HEK293 (cell line): ENCODE measurements around the gene KRAS.

ENCODE experiments used
- CTCF ChIA-PET: fragments of 350-600 bp; formaldehyde crosslinking; extraction: SDS; loops from one replicate; lab custom pipeline; 2021; ENCODE audit warnings: antibody characterized with exemption; lab: Yijun Ruan, JAX
- POLR2A ChIA-PET: fragments of 300-600 bp; formaldehyde crosslinking; extraction: SDS; loops from one replicate; lab custom pipeline; 2020; ENCODE audit warnings: antibody characterized with exemption, inconsistent platforms; lab: Yijun Ruan, JAX
- H3K27ac ChIP-seq: fragments of 200-500 bp; sonication (Bioruptor generic); 2 replicates; pipeline ENCODE4 v1.5.1; 2014; ENCODE audit warnings: low read depth, low read length, control low read depth, inconsistent platforms; ENCODE audit errors: extremely low read depth
- H3K36me3 ChIP-seq, 2 experiments: fragments of 200-500 bp in 1 of 2; sonication (Bioruptor generic) in 1 of 2; 1 replicate in 1 of 2; 2 replicates in 1 of 2; pipeline ENCODE4 v1.5.1; 2014 to 2017; ENCODE audit warnings: inconsistent platforms in 2 of 2, low read length in 2 of 2; ENCODE audit not compliant: control insufficient read depth in 2 of 2, insufficient read depth in 1 of 2
- H3K4me1 ChIP-seq: fragments of 200-500 bp; sonication (Bioruptor generic); 2 replicates; pipeline ENCODE4 v1.5.1; 2014; ENCODE audit warnings: mild to moderate bottlenecking, low read length, inconsistent platforms; ENCODE audit not compliant: control insufficient read depth, insufficient read depth
- H3K4me3 ChIP-seq: 2 replicates; pipeline ENCODE4 v1.5.1; 2011; ENCODE audit warnings: low read depth, mild to moderate bottlenecking, control low read depth, low read length, moderate library complexity
- H3K9me3 ChIP-seq: fragments of 200-500 bp; sonication (Bioruptor generic); 2 replicates; pipeline ENCODE4 v1.5.1; 2014; ENCODE audit warnings: low read depth, low read length, inconsistent platforms; ENCODE audit not compliant: control insufficient read depth, insufficient read depth
- BCL11A ChIP-seq: fragments of 450-650 bp; formaldehyde crosslinking; IDR thresholded peaks from 2 replicates; pipeline ENCODE4 v1.5.1; 2016; ENCODE audit warnings: low read depth, missing biosample characterization, missing genetic modification characterization
- SALL2 ChIP-seq: fragments of 450-650 bp; formaldehyde crosslinking; IDR thresholded peaks from 2 replicates; pipeline ENCODE4 v1.5.0; 2017; ENCODE audit warnings: missing biosample characterization, mild to moderate bottlenecking, missing genetic modification characterization, borderline replicate concordance
- SCRT2 ChIP-seq: fragments of 450-650 bp; formaldehyde crosslinking; IDR thresholded peaks from 2 replicates; pipeline ENCODE4 v1.5.1; 2016; ENCODE audit warnings: missing biosample characterization, missing genetic modification characterization
- ZNF138 ChIP-seq: fragments of 450-650 bp; formaldehyde crosslinking; IDR thresholded peaks from 2 replicates; pipeline ENCODE4 v1.5.1; 2016; ENCODE audit warnings: missing biosample characterization, missing genetic modification characterization, borderline replicate concordance
- ZNF239 ChIP-seq: fragments of 450-650 bp; formaldehyde crosslinking; IDR thresholded peaks from 2 replicates; pipeline ENCODE4 v1.5.1; 2016; ENCODE audit warnings: missing biosample characterization, missing genetic modification characterization
- ZNF391 ChIP-seq: fragments of 450-650 bp; formaldehyde crosslinking; IDR thresholded peaks from 2 replicates; pipeline ENCODE4 v1.5.1; 2016; ENCODE audit warnings: low read depth, missing biosample characterization, missing genetic modification characterization, borderline replicate concordance
- ZNF501 ChIP-seq: fragments of 450-650 bp; formaldehyde crosslinking; IDR thresholded peaks from 2 replicates; pipeline ENCODE4 v1.5.1; 2016; ENCODE audit warnings: missing biosample characterization, missing genetic modification characterization
- ZNF585B ChIP-seq: fragments of 450-650 bp; formaldehyde crosslinking; IDR thresholded peaks from 2 replicates; pipeline ENCODE4 v1.5.1; 2016; ENCODE audit warnings: missing biosample characterization, missing genetic modification characterization
- TF ChIP-seq, protein P1 (sequence below): fragments of 450-650 bp; formaldehyde crosslinking; IDR thresholded peaks from 2 replicates; pipeline ENCODE4 v1.5.1; 2017; ENCODE audit warnings: missing biosample characterization, mild to moderate bottlenecking, missing genetic modification characterization, moderate library complexity
- TF ChIP-seq, protein P2 (sequence below): fragments of 450-650 bp; formaldehyde crosslinking; IDR thresholded peaks from 2 replicates; pipeline ENCODE4 v1.5.1; 2016; ENCODE audit warnings: missing biosample characterization, missing genetic modification characterization
- TF ChIP-seq, protein P3 (sequence below): fragments of 450-650 bp; formaldehyde crosslinking; IDR thresholded peaks from 2 replicates; pipeline ENCODE4 v1.5.1; 2016; ENCODE audit warnings: missing biosample characterization, missing genetic modification characterization
- TF ChIP-seq, protein P4 (sequence below): fragments of 450-650 bp; formaldehyde crosslinking; IDR thresholded peaks from 2 replicates; pipeline ENCODE4 v1.5.1; 2016; ENCODE audit warnings: missing biosample characterization, missing genetic modification characterization
- TF ChIP-seq, protein P5 (sequence below): fragments of 450-650 bp; formaldehyde crosslinking; optimal IDR thresholded peaks from 2 replicates; pipeline ENCODE3; 2016; ENCODE audit warnings: missing biosample characterization, mild to moderate bottlenecking, missing genetic modification characterization
- TF ChIP-seq, protein P6 (sequence below): fragments of 450-650 bp; formaldehyde crosslinking; conservative IDR thresholded peaks from 2 replicates; pipeline ENCODE4 v1.5.1; 2016; ENCODE audit warnings: low read depth, missing biosample characterization, missing genetic modification characterization

The KRAS gene

DNA sequence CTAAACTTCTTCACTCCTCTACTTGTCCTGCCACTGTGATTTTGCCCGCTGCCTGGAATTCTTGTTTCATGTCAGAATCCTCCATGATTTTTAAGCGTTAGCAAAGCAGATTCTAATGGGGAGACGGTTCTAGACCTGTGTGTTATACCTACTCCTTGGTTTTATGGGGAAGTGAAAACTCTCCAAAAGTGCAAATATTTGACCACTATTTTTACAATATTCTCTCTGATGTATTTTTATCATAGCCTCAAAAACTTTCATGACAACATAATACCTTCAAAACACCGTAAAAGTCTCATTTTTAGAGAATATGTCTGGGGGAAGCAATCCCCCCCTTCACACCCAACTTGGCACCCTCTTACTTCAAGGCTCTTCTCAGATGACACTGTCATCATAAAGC lies 12.9 kb upstream of the KRAS start:
- CTCF ChIA-PET: interaction anchor here (1.7 kb wide), 1 partner anchor 22 kb away, joined by 7 read pairs; no protein-coding TSS in a partner anchor

More for the DNA sequence above, 12.9 kb upstream of the KRAS start:
- TF ChIP-seq BCL11A (tag by site-specific recombination) (no peak), ZNF585B (no peak), SALL2 (tag by site-specific recombination) (no peak), ZNF501 (tag by site-specific recombination) (no peak), ZNF391 (no peak), ZNF239 (tag by site-specific recombination) (no peak), SCRT2 (tag by site-specific recombination) (no peak), ZNF138 (tag by site-specific recombination) (no peak)
- TF ChIP-seq, protein P1, sequence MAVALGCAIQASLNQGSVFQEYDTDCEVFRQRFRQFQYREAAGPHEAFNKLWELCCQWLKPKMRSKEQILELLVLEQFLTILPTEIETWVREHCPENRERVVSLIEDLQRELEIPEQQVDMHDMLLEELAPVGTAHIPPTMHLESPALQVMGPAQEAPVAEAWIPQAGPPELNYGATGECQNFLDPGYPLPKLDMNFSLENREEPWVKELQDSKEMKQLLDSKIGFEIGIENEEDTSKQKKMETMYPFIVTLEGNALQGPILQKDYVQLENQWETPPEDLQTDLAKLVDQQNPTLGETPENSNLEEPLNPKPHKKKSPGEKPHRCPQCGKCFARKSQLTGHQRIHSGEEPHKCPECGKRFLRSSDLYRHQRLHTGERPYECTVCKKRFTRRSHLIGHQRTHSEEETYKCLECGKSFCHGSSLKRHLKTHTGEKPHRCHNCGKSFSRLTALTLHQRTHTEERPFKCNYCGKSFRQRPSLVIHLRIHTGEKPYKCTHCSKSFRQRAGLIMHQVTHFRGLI (tag by site-specific recombination): no peak
- TF ChIP-seq, protein P2, sequence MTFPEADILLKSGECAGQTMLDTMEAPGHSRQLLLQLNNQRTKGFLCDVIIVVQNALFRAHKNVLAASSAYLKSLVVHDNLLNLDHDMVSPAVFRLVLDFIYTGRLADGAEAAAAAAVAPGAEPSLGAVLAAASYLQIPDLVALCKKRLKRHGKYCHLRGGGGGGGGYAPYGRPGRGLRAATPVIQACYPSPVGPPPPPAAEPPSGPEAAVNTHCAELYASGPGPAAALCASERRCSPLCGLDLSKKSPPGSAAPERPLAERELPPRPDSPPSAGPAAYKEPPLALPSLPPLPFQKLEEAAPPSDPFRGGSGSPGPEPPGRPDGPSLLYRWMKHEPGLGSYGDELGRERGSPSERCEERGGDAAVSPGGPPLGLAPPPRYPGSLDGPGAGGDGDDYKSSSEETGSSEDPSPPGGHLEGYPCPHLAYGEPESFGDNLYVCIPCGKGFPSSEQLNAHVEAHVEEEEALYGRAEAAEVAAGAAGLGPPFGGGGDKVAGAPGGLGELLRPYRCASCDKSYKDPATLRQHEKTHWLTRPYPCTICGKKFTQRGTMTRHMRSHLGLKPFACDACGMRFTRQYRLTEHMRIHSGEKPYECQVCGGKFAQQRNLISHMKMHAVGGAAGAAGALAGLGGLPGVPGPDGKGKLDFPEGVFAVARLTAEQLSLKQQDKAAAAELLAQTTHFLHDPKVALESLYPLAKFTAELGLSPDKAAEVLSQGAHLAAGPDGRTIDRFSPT (tag by site-specific recombination): no peak
- TF ChIP-seq, protein P3, sequence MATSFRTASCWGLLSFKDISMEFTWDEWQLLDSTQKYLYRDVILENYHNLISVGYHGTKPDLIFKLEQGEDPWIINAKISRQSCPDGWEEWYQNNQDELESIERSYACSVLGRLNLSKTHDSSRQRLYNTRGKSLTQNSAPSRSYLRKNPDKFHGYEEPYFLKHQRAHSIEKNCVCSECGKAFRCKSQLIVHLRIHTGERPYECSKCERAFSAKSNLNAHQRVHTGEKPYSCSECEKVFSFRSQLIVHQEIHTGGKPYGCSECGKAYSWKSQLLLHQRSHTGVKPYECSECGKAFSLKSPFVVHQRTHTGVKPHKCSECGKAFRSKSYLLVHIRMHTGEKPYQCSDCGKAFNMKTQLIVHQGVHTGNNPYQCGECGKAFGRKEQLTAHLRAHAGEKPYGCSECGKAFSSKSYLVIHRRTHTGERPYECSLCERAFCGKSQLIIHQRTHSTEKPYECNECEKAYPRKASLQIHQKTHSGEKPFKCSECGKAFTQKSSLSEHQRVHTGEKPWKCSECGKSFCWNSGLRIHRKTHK (tag by site-specific recombination): no peak
- TF ChIP-seq, protein P4, sequence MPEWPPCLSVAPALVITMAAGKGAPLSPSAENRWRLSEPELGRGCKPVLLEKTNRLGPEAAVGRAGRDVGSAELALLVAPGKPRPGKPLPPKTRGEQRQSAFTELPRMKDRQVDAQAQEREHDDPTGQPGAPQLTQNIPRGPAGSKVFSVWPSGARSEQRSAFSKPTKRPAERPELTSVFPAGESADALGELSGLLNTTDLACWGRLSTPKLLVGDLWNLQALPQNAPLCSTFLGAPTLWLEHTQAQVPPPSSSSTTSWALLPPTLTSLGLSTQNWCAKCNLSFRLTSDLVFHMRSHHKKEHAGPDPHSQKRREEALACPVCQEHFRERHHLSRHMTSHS (tag by site-specific recombination): no peak
- TF ChIP-seq, protein P5, sequence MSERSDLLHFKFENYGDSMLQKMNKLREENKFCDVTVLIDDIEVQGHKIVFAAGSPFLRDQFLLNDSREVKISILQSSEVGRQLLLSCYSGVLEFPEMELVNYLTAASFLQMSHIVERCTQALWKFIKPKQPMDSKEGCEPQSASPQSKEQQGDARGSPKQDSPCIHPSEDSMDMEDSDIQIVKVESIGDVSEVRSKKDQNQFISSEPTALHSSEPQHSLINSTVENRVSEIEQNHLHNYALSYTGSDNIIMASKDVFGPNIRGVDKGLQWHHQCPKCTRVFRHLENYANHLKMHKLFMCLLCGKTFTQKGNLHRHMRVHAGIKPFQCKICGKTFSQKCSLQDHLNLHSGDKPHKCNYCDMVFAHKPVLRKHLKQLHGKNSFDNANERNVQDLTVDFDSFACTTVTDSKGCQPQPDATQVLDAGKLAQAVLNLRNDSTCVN (tag by site-specific recombination): no peak
- TF ChIP-seq, protein P6, sequence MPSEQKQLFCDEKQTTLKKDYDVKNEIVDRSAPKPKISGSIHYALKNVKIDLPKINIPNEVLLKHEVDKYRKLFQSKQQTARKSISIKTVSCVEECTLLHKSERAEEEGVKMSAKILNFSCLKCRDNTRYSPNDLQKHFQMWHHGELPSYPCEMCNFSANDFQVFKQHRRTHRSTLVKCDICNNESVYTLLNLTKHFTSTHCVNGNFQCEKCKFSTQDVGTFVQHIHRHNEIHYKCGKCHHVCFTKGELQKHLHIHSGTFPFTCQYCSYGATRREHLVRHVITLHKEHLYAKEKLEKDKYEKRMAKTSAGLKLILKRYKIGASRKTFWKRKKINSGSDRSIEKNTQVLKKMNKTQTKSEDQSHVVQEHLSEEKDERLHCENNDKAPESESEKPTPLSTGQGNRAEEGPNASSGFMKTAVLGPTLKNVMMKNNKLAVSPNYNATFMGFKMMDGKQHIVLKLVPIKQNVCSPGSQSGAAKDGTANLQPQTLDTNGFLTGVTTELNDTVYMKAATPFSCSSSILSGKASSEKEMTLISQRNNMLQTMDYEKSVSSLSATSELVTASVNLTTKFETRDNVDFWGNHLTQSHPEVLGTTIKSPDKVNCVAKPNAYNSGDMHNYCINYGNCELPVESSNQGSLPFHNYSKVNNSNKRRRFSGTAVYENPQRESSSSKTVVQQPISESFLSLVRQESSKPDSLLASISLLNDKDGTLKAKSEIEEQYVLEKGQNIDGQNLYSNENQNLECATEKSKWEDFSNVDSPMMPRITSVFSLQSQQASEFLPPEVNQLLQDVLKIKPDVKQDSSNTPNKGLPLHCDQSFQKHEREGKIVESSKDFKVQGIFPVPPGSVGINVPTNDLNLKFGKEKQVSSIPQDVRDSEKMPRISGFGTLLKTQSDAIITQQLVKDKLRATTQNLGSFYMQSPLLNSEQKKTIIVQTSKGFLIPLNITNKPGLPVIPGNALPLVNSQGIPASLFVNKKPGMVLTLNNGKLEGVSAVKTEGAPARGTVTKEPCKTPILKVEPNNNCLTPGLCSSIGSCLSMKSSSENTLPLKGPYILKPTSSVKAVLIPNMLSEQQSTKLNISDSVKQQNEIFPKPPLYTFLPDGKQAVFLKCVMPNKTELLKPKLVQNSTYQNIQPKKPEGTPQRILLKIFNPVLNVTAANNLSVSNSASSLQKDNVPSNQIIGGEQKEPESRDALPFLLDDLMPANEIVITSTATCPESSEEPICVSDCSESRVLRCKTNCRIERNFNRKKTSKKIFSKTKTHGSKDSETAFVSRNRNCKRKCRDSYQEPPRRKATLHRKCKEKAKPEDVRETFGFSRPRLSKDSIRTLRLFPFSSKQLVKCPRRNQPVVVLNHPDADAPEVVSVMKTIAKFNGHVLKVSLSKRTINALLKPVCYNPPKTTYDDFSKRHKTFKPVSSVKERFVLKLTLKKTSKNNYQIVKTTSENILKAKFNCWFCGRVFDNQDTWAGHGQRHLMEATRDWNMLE (tag by site-specific recombination): no peak
- Histone ChIP-seq H3K27ac (no peak overlapping the region), H3K4me3 (no peak overlapping the region), H3K36me3 (no peaks in the 10 kb centered on the region), H3K9me3 (no peaks in the 10 kb centered on the region), H3K4me1 (no peaks in the 10 kb centered on the region; the same call in 1 of the 2 replicates)
- POLR2A ChIA-PET: interaction anchor here (0.6 kb wide), 1 partner anchor 9 kb away, joined by 3 read pairs; no protein-coding TSS in a partner anchor
